Stimulated activated CD8-positive, alpha-beta memory T cell treated with anti-CD3 and anti-CD28 coated beads, Interleukin-12 subunit alpha, Interleukin-12 subunit beta, amount 100 ng/mL, for 24 hours (primary cell): Measurements from ENCODE around the gene INSYN2B.
"Not testable (repeated sequence)": the region's sequence is repeated elsewhere in the genome, so short reads cannot be mapped to it uniquely, and the experiment has no call there.

ENCODE experiments used
- DNase-seq: peaks from one replicate; pipeline ENCODE4 v3.0.0-alpha.2; 2020; ENCODE audit errors: extremely low read depth

The INSYN2B gene

DNA sequence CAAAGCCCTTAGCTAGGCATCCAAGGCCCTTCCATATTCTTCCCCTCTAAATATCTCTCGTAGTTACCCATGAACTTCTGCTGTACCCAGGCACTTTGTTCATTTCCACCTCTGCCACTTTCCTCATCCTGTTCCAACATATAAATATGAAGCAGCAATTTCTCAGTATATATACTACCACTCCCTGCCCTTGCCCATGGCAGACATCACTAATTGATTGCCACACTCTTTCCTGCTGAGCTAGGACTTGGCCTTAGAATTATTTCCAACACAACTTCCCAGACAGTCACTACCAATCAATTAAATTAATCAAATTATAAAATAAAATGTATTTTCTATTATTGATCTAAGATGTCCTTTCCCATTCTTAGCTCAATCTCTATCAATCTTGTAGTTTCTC lies 8.5 kb downstream of the INSYN2B start:
- DNase-seq = no peak

DNA sequence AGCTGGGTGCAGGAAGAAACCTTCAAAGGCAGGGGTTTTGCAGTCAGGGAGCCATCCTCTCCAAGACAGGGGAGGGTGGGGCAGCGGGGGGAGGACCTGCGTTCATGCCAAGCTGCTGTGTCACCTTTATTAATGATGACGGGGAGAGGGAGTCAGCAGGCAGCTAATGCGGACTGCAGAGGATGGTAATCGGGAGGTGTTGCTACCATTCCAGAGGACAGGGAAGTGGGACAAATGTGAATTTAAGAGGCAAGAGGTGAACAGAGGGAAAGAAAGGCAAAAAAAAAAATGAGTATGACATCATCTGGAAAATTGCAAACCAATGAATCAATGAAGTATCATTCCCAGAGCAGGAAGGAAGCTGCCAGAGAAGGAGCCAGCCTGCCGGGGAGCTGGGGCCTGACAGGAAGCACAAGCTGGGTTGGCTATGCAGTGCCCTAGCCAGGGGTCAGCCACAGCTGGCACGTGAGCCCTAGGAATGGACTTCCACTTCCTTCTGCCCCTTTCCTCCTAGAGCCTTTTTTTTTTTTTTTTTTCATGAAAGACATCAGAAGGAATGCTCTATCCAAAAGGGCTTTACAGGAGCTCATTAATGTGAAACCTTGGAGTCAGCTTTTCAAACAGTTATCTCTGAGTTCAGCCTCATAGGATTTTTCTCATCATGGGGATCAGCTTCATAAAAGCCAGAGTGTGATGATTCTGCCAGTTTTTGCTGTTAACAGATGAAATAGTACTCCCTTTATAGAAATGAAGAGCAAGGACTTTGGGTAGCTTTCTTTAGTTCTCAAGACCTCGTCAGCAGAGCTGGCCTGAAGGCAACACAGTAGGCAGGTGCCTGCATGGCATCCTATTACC lies 9.2 kb downstream of the INSYN2B start:
- DNase-seq = no peak

DNA sequence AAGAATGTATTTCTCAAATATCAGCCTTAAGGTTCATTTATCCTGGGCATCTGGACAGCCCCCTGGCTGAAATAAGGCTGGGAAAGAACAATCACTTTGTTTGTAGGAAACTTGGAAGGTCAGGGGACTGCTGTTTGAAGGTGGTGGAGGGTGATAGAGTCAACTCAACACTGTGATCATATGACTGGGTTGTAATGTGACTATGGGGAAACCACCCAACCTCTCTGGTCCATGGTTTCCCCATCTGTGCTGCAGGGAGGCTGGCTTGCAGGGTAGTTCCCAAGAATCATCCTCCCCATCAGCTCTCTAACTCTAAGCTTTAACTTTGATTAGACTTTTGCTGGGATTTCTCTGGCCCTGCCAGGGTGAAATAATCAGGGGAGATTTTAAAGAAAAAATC lies 10.0 kb downstream of the INSYN2B start:
- no peak for DNase-seq

DNA sequence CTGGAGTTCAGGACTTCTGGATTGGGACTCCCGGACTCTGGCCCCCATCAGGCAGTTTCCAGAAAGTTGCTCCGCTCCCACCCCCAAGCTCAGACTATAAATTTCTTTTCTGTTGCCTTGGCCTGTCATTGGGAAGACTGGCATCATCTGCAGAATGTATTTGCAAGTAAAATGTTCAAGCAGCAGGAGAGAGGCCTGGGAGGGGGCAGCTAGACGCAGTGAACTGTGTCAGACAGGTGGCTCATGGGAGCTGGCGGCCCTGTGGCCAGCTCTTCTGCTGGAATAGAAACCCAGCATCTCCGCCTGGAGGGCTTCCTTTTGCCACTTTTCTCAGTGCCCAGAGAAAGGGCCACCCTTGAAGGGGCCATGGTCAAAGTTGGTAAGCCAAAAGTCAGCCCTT lies 16.0 kb downstream of the INSYN2B start:
- DNase-seq = no peak

DNA sequence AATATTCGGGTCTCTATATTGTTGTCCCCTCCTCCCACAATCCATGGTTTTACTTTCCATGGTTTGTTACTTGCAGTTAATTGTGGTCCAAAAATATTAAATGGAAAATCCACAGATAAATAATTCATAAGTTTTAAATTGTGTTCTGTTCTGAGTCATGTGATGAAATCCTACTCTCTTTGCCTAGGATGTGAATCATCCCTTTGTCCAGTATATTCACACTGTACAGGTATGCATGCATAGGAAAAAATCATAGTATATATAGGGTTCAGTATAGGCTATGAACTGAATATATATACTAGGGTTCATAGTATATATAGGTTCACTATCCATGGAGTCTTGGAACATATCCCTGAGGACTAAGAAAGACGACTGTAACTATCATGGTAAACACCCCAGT lies 19.6 kb downstream of the INSYN2B start:
- DNase-seq = no peak

DNA sequence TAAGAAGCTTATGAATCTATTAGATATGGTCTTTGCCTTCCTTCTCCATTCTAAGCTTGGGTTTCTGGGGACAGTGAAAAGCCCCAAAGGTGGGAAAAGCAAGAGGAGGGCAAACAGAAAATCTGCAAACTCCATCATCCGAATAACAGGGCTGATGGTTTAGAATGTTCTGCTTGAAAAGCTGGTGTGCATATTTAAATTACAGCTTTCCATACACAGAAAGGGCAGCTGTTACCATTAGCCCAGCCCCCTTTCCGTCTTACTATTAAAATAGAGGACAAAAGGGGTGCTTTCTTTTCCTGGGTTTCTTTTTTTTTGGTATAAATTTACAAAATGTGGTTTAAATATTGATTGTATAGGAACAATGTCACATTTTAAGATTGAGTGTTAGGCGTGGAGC lies 22.0 kb downstream of the INSYN2B start:
- DNase-seq = no peak

DNA sequence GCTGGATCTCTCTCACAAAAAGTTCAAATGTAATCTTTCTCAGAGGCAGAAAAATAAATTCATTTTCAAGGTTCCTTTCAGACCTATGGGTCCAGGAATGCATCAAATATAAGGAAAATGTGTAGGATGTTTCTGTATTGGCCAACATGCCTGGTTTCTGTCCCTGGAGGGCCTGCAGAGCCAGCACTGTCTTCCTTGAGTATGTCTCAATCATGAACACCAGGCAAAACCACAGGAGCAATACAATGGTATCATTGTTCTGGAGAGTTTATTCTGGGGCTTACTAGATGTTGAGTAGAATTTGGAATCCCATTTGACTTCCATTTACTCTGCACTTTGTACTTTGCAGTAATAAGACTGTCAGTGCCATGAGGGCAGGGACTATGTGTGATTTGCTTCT lies 23.5 kb downstream of the INSYN2B start:
- no peak for DNase-seq

DNA sequence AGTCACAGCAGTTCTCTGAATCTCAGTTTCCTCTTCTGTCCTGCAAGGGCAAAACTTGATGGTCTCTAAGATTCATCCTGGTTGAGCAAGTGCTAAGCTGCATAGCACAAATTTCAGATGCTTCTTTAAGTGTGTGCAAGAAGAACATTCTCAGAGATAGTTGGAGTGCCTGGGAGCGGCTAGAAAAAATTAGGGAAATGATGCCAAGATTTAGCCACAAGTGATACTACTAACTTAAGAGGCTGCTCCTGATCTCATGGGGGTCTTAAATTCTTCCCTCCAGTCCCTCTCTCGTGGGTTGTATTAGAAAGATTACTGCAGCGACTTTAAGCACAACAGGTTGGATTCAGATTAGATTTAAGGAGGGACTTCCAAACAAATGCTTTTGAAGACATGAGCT lies 24.2 kb downstream of the INSYN2B start:
- DNase-seq = no peak

DNA sequence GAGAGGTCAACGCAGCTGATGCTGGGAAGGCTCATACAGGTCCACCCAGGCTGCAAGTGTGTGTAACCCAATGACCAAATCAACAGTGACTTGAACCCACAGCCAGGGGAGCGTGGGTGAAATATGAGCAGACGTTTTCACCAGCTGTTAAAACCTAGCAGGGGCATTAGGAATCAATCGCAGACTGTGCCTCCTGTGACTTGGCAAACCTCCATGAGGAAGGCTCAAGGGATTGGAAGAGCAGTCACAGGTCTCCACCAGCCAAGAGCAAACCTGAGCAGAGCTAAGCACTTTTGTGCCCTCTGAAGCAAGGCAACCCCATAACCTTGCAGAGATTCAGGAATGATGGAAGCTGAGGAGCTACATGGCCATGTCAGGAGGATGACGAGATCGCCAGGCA lies 25.5 kb downstream of the INSYN2B start:
- DNase-seq = no peak

DNA sequence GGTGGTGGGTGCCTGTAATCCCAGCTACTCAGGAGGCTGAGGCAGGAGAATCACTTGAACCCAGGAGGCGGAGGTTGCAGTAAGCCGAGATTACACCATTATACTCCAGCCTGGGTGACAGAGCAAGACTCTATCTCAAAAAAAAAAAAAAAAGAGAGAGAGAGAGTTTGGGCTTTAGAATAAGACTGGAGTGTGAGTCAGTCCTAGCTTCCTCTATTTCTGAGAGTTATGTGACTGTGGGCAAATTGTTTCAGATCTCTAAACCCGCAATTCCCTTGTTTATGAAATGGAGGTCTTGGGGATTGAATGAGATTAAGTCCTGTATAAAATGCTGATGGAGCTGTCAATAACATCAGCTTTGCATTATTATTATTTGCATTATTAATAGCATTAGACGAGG lies 27.1 kb downstream of the INSYN2B start:
- DNase-seq = not testable (repeated sequence)

DNA sequence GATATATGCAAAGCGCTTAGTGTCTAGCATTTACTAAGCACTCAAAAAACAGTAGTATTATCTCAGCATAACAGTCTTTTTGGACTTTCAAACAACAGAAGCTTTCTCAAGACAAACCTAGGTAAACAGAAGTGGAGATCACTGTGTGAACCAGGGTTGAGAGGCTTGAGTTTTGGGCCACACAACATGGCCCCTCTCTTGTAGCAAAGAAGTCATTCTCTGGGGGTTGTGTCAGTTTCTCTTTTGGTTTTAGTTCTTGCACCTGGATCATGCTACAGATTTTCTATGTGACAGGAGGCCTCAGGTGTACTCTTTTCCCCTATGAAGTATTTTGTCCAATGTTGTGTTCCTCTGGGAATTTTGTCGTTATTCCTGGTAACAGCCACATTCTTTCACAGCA lies 30.0 kb downstream of the INSYN2B start:
- DNase-seq = no peak

DNA sequence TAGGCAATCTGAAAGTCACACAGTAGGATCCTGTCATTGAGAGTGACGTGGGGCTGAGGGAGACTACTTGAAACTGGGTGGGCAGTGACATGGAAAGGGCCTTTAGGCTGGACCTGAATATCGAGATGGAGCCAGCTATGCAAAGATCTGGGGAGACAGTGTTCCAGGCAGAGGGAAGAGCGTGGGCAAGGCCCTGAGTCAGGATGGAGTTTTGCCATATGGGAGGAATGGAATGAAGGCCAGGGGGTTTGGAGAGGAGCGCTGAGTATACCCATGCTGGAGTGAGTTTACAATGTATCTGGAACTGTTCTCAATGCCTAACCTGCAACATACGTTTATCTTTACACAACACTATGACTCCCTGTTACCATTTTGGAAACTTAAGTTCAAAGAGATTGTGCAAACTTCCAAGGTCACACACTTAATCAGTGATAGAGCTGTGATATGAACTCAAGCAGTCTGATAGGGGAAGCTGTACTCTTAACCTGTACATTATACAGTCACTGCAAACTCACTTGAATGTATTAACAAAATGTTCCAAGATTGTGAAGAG lies 33.5 kb downstream of the INSYN2B start:
- DNase-seq = no peak

DNA sequence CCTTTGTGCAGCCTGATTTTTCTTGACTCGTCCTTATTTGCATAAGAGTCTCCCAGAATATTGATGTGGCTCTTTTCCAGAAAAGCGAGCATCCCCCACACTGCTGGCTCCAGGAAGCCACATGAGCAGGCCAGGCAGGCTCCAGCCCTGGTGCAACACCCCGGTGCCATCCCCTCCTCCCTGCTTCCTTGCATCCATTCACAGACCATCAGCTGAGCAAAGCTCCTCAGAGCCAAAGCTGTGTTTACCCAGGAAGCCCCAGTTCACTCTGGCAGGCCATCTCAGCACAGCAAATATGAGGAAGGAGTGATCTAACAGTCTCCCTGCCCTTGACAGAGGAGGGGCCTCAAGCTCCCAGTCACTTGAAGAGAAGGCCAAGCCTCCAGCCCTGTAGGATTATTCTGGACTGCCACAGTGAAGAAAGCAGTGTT lies 34.4 kb downstream of the INSYN2B start:
- DNase-seq = no peak

DNA sequence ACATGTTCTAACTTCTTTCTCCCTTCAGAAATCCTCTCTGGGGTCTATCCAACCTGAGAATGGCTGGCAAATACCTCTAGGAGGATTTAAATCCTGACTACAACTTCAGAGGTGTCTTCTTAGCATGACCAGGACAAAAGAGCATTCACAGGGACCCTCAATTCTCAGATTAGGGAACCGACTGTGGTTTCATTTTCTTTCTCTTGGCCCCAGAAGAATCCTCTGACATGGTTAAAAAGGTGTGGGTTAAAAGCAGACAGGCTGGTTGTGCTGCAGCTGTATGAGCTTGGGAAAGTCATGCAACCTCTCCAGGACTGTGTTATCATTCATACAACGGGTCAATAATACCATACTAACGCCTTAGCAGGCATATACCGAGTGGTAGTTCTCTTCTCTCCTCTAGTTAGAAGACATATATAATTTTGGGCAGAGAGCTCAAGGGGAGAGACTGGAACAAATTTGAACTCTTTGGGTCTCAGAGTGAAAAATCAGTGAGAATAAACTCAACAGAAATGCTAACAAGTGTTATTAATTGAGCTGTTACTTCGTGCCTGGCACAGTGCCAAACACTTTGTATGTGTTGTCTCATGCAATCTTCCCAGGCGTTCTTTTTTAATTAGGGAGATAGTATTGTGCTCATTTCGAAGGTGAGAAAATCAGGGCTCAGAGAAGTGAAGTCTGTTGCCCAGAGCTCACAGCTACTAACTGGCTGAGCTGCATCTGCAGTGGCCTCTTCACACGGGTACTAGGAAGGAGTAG lies 35.2 kb downstream of the INSYN2B start:
- no peak for DNase-seq

DNA sequence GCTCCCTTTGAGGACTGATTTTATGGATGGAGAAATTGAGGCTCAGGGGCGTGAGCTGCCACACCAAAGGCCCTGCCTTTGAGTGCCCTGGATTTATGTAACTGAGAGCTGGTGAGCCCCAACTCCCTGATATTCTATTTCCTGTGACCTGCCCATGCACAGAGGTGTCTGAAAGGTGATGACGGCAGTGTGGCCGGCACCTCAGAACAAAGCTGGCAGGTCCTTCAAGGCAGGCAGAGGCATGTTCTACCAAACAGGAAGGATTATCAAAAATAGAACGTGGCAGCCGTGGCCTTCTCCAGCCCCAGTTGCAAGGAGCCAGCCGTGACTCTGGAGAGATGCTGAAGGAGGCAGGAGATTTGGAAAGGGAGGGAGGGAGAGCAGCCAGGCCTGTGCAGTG lies 36.2 kb downstream of the INSYN2B start:
- DNase-seq = no peak

DNA sequence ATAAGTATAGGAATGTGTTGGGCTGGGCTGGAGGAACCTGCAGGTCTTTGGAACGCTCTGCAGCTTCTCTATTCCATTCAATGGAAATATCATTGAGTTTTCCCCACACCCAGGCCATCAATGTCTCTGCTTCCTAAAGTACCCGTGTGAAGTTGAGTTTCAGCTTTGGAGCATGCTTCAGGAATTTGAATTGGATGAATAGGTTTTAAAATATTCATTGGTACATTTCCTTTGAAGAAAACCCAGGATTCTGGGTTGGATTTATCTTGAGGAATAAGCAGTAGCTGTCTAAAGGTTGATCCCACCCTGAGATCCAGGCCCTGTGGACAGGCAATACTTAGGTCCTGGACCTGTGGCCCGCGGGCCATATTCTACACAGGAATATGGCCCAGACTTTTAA lies 37.3 kb downstream of the INSYN2B start:
- no peak for DNase-seq

DNA sequence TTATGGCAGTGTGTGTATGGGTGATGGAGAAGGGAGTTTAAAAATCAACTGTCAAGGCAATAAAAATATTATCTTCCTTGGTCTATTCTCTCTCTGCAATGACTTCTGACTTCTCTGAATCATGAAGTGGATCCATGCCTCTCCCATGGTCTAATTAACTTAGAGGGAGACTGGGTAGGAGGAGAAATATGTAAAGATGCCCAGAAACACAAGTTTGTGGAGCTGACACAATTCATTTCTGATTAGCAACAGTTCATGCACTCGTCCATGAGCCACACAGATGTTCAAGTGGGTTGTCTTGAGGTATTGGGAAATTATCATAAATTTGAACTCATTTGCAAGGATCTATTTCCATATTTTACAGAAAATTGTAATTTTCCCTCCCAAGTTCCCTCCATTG lies 38.1 kb downstream of the INSYN2B start:
- DNase-seq = no peak

DNA sequence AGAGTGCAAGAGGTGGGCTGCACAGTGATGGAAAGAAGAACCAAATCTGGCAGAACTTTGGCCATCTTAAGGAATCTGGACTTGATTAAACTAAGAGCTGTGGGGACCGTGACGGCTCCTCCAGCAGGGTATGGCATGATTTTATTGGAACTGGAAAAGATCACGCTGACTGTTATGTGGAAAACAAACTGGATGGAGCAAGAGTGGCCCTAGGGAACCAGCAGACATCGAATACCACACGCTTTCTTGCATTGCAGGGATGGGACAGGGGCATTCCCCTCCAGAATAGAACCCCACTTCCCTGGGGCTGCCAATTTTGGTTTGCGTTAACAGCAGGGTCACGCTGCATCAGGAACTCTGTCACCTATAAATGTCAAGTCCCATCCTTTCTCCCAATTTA lies 38.8 kb downstream of the INSYN2B start:
- DNase-seq = no peak

DNA sequence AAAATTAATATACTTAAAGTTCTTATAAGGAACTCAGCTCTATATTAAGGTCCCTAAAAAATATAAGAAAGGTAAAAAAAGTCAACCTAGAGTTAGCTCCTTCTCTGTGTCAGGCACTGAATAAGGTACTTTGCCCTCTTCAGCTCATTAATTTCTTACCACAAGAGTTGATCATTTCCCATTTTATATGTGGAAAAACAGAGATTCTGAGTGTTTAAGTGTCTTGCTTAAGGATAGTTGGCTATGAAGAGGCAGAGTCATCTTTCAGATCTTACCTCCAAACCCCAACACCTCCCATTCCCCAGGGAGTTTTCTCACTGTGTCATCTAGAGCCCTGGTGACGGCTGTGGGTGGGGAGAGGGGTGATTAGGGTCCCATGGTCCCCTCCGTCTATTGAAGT lies 40.6 kb downstream of the INSYN2B start:
- DNase-seq = no peak

DNA sequence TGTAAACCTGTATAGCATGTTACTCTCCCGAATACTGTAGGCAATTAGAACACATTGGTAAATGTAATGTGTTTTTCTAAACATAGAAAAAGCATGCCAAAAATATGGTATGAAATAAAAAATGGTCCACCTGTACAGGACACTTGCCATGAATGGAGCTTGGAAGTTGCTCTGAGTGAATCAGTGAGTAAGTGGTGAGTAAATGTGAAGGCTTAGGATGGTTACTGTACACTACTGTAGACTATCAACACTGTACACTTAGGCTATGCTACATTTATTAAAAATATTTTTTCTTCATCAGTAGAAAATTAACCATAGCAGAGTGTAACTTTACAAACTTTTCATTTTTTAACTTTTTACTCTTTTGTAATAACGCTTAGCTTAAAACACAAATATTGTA lies 41.9 kb downstream of the INSYN2B start:
- no peak for DNase-seq

DNA sequence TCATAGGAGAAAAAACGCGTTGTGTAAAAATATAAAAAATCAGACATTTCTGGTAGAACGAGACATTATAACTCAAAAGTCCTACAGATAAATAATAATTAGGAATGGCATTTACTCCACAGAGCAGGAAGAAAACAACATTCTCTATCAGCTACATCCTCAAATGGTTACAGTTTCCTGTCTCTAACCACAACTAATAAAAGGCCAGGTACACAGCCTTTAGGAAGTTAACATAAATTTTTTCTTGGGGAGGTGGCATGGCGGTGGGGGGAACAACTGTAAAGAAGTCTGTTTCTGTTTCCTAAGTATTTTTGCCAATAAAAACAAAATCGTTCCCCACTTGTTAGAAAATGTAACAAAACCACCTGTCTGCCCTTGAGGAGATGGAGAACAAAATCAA lies 44.5 kb downstream of the INSYN2B start:
- no peak for DNase-seq

DNA sequence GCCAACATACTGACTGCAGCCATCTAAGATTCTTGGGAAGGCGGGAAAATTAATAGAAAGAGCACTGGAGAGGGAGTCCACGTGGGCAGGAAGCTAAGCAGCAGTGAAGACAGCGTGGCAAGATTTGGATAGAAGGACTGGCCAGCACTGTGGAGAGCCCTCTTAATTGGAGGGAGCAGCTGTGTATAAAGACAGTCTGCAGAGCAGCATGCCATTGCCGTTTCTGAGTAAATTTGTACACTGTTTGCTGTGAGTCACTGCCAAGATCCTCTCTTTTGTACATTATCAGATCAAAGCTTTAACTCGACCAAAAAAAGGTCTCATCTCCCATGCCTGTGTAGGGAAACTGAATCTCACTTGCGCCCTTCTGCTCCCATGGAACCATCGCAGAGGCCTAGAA lies 45.3 kb downstream of the INSYN2B start:
- DNase-seq = no peak

DNA sequence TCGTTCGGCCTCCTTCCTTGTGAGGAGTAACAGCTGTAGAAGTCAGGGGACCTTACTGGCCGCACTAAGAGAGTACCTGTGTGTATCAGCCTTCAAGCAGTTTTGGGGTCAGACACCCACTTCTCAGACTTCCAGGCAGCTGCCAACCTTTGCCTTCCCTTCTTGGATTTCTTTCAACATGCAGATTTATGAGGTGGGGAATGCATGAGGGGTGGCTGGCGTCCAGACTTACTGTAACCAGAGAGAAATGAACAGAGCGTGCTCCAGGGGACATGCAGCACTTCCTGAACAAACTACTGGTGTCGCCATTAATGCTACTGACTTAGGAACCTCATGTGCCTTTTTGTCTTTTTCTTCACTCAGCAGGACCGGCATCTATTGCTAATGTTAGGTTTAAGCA lies 46.7 kb downstream of the INSYN2B start:
- no peak for DNase-seq
